Endothelial cell of umbilical vein (primary cell): ENCODE results near the gene ALLC. TPM values are rescaled to one million over a fixed set of nuclear protein-coding genes. Genes with fewer than 3 reads are reported as not detected.

Experiments used
- BruUV-seq: library from RNA; stranded (reverse); fragments of 400-500 nt; replicated peaks from 2 replicates; lab custom pipeline; 2021; lab: Mats Ljungman, UMichigan
- CTCF ChIA-PET: fragments of 300-600, 350-600 bp; sonication (Branson Sonifier 250); formaldehyde crosslinking; loops from one replicate; lab custom pipeline; 2021; ENCODE audit warnings: antibody characterized with exemption, inconsistent platforms; lab: Charles Lee
- POLR2A ChIA-PET: fragments of 300-600, 350-600 bp; sonication (Branson Sonifier 250); formaldehyde crosslinking; loops from one replicate; lab custom pipeline; 2021; ENCODE audit warnings: antibody characterized with exemption, inconsistent platforms; lab: Charles Lee
- DNase-seq: peaks from one replicate; pipeline ENCODE4 v3.0.0-alpha.2; 2011; ENCODE audit warnings: low read depth, low spot score
- FAIRE-seq: peaks from 2 replicates; lab custom pipeline; 2011; peaks lifted over from hg19 to GRCh38; lab: Jason Lieb, UNC
- H2AFZ ChIP-seq: 2 replicates; pipeline ENCODE4 v1.6.0; 2012; ENCODE audit warnings: low read depth, low read length, control low read depth, inconsistent platforms
- H3K27ac ChIP-seq: 2 replicates; pipeline ENCODE4 v1.5.1; 2011; ENCODE audit warnings: low read depth, mild to moderate bottlenecking, control low read depth, low read length, moderate library complexity; ENCODE audit not compliant: insufficient read depth
- H3K27me3 ChIP-seq, 2 experiments: 2 replicates each; pipeline versions ENCODE4 v1.6.0 to v1.6.1; 2011; ENCODE audit warnings: low read length in 2 of 2, mixed read lengths in 1 of 2; ENCODE audit not compliant: control insufficient read depth in 2 of 2, insufficient read depth in 2 of 2
- H3K36me3 ChIP-seq, 2 experiments: 2 replicates in 1 of 2; 3 replicates in 1 of 2; pipeline ENCODE4 v1.5.1; 2011; ENCODE audit warnings: low read length in 2 of 2, mild to moderate bottlenecking in 1 of 2, moderate library complexity in 1 of 2; ENCODE audit not compliant: control insufficient read depth in 2 of 2, insufficient read depth in 2 of 2; ENCODE audit errors: extremely low read depth in 1 of 2
- H3K4me1 ChIP-seq: 3 replicates; pipeline ENCODE4 v1.5.1; 2011; ENCODE audit warnings: mild to moderate bottlenecking, low read length; ENCODE audit not compliant: control insufficient read depth, insufficient read depth; ENCODE audit errors: extremely low read depth
- H3K4me2 ChIP-seq: 2 replicates; pipeline ENCODE4 v1.6.1; 2011; ENCODE audit warnings: low read length, control low read depth, mixed read lengths; ENCODE audit not compliant: insufficient read depth
- H3K4me3 ChIP-seq, 3 experiments: fragments of 200-600 bp in 1 of 3; sonication (generic), shearing (Covaris generic) in 1 of 3; replicated peaks in 1 of 3; 2 replicates each; pipeline ENCODE4 v1.5.1; 2011 to 2016; ENCODE audit warnings: control low read depth in 3 of 3, low read length in 3 of 3, mild to moderate bottlenecking in 2 of 3, inconsistent platforms in 1 of 3, low read depth in 1 of 3, moderate library complexity in 1 of 3; ENCODE audit not compliant: insufficient read depth in 1 of 3
- H3K79me2 ChIP-seq: 2 replicates; pipeline ENCODE4 v1.6.0; 2012; ENCODE audit warnings: low read length, inconsistent platforms; ENCODE audit not compliant: control insufficient read depth, insufficient read depth
- H3K9ac ChIP-seq: replicated peaks from 2 replicates; pipeline ENCODE3; 2011; ENCODE audit warnings: low read length, control low read depth; ENCODE audit not compliant: insufficient read depth; ENCODE audit errors: extremely low read depth
- H3K9me1 ChIP-seq: replicated peaks from 3 replicates; pipeline ENCODE4 v1.6.0; 2011; ENCODE audit warnings: mild to moderate bottlenecking, low read length; ENCODE audit not compliant: control insufficient read depth, insufficient read depth; ENCODE audit errors: extremely low read depth
- H3K9me3 ChIP-seq: replicated peaks from 2 replicates; pipeline ENCODE4 v1.5.1; 2012; ENCODE audit warnings: low read length, inconsistent platforms; ENCODE audit not compliant: control insufficient read depth, insufficient read depth
- H4K20me1 ChIP-seq: replicated peaks from 2 replicates; pipeline ENCODE3; 2011; ENCODE audit warnings: mild to moderate bottlenecking, low read length; ENCODE audit not compliant: control insufficient read depth, insufficient read depth; ENCODE audit errors: extremely low read depth
- CTCF ChIP-seq, 2 donors: IDR thresholded peaks; 1 replicate in 1 of 2; 2 replicates in 1 of 2; pipeline ENCODE4 v1.5.1; 2011; ENCODE audit warnings: low read length in 2 of 2, mild to moderate bottlenecking in 2 of 2, moderate library complexity in 2 of 2, control low read depth in 1 of 2, inconsistent platforms in 1 of 2, low read depth in 1 of 2; ENCODE audit not compliant: insufficient read depth in 1 of 2; ENCODE audit errors: extremely low read depth in 1 of 2
- EZH2 ChIP-seq: IDR thresholded peaks from 2 replicates; pipeline ENCODE4 v1.6.1; 2012; ENCODE audit warnings: borderline replicate concordance, low read depth, mild to moderate bottlenecking, moderate library complexity, low read length, inconsistent platforms; ENCODE audit not compliant: severe bottlenecking
- FOS ChIP-seq: IDR thresholded peaks from 2 replicates; pipeline ENCODE4 v1.6.1; 2011; ENCODE audit warnings: mild to moderate bottlenecking, low read length, moderate library complexity, borderline replicate concordance; ENCODE audit not compliant: insufficient read depth
- GATA2 ChIP-seq: IDR thresholded peaks from 2 replicates; pipeline ENCODE4 v1.7.0; 2011; ENCODE audit warnings: low read depth, mild to moderate bottlenecking, moderate library complexity, mixed read lengths, low read length; ENCODE audit not compliant: insufficient read length, insufficient read depth
- JUN ChIP-seq: IDR thresholded peaks from 2 replicates; pipeline ENCODE4 v1.6.1; 2011; ENCODE audit warnings: borderline replicate concordance, low read depth; ENCODE audit not compliant: insufficient read length, insufficient read depth
- MAX ChIP-seq: IDR thresholded peaks from 2 replicates; pipeline ENCODE4 v1.6.1; 2011; ENCODE audit not compliant: insufficient read depth, insufficient read length
- MYC ChIP-seq: IDR thresholded peaks from one replicate; pipeline ENCODE4 v1.6.1; 2011; ENCODE audit warnings: mild to moderate bottlenecking, low read depth, low read length
- POLR2A ChIP-seq: IDR thresholded peaks from 2 replicates; pipeline ENCODE4 v1.6.1; 2012; ENCODE audit warnings: low read depth, mild to moderate bottlenecking, control low read depth, low read length
- POLR2AphosphoS5 ChIP-seq: IDR thresholded peaks from 2 replicates; pipeline ENCODE4 v1.6.1; 2012; ENCODE audit warnings: low read depth, mild to moderate bottlenecking, control low read depth, low read length, moderate library complexity; ENCODE audit not compliant: insufficient read depth
- dilution Hi-C: fragments of 300-500 bp; cut with MboI; formaldehyde crosslinking; loops from one replicate; pipeline ENCODE4 v1.15.0; 2019; ENCODE audit warnings: low sequenced_read_pairs; ENCODE audit not compliant: extremely low pct_ligation_motif_present
- intact Hi-C: fragments of 100-400 bp; cut with micrococcal nuclease; formaldehyde crosslinking; loops from one replicate; pipeline ENCODE4 v1.10.0; 2022
- polyA plus RNA-seq, 4 experiments: library from polyadenylated mRNA; depleted of rRNA in 3 of 4; stranded (reverse) in 3 of 4; unstranded in 1 of 4; fragments of >200 nt; gene quantifications; 2 replicates each; pipeline versions ENCODE4 v1.2.1 to v1.2.3, GENCODE V29; 2011 to 2012; ENCODE audit warnings: missing spikeins in 1 of 4
- total RNA-seq: library from RNA; stranded (reverse); gene quantifications from 2 replicates; pipeline ENCODE4 v1.2.3, GENCODE V29; 2021

ALLC gene
- total and polyA plus RNA-seq, 2 donors (not counting 3 experiments of a cell fraction or from before 2014, with no cell fraction given), result not detected

GRCh38 chr2:3649581-3649980, 8.4 kb upstream of the ALLC start:
- dilution Hi-C loops, result no loop called here

More at GRCh38 chr2:3649581-3649980, 8.4 kb upstream of the ALLC start:
- peaks cover 2% of the 10 kb centered on the region for H3K4me1 ChIP-seq
- TF ChIP-seq POLR2A (no peak), FOS (no peak), EZH2 (no peak), JUN (no peak), GATA2 (no peak), POLR2AphosphoS5 (no peak), MAX (no peak), CTCF (IDR thresholded peaks at IDR 0.05; ENCODE audit: extremely low read depth in 1 of 2, insufficient read depth in 1 of 2, low read depth in 1 of 2, low read length in 2 of 2) (no peak), MYC (no peak)
- no peaks in the 10 kb centered on the region for H3K36me3 ChIP-seq
- H3K27me3 ChIP-seq, result no peaks in the 10 kb centered on the region
- no peaks in the 10 kb centered on the region for H3K9me3 ChIP-seq
- no peak overlapping the region for H3K4me2 ChIP-seq
- no peaks in the 10 kb centered on the region for H3K79me2 ChIP-seq
- no peak overlapping the region for H3K4me3 ChIP-seq
- H4K20me1 ChIP-seq, result no peaks in the 10 kb centered on the region
- no peak overlapping the region for H2AFZ ChIP-seq
- no peak for FAIRE-seq
- no peaks in the 10 kb centered on the region for H3K9me1 ChIP-seq
- DNase-seq, result no peak
- ChIA-PET CTCF (interaction anchor here (0.6 kb wide), 1 partner anchor 226 kb away, joined by 3 read pairs; no protein-coding TSS in a partner anchor), POLR2A (no interaction called here)
- intact Hi-C loops, result no loop called here
- no TSS peak for BruUV-seq
- no peak overlapping the region for H3K9ac ChIP-seq
- H3K27ac ChIP-seq, result no peak overlapping the region
